Hepatocyte (in vitro differentiated cells): Measurements from ENCODE around the gene LRBA.

Experiments used
- EZH2 ChIP-seq: fragments of 200-600 bp; sonication (generic); IDR thresholded peaks from 2 replicates; pipeline ENCODE4 v1.6.1; 2016; ENCODE audit warnings: antibody characterized with exemption, mild to moderate bottlenecking, borderline replicate concordance
- EZH2phosphoT487 ChIP-seq: fragments of 200-600 bp; sonication (generic); IDR thresholded peaks from one replicate; pipeline ENCODE4 v1.6.1; 2018; ENCODE audit warnings: antibody characterized with exemption, mild to moderate bottlenecking, low read depth, moderate library complexity; ENCODE audit not compliant: unreplicated experiment, severe bottlenecking
- TF ChIP-seq, protein P1 (sequence below): fragments of 200-600 bp; sonication (generic); IDR thresholded peaks from 2 replicates; pipeline ENCODE4 v1.5.1; 2016; ENCODE audit warnings: antibody characterized with exemption, mild to moderate bottlenecking; ENCODE audit not compliant: poor library complexity

DNA sequence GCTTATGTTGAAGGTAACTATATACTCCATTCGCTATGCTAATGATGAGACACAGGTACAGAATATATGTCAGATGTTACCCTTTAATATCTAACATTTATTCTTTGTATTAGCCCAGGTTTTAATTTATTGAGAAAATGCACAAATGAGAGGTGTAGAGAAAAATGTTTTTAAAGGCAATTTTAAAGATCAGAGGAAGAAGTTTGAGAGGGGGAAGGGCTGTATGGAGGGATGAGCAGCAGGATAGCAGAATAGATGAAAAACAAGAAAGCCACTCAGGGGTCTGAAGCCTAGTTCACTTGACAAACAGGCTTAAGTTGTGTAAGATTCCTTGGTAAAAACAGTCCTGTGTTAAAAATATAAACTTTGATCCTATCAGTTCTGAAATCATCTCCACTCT is 429.5 kb downstream of the LRBA start:
- TF ChIP-seq, protein P1, sequence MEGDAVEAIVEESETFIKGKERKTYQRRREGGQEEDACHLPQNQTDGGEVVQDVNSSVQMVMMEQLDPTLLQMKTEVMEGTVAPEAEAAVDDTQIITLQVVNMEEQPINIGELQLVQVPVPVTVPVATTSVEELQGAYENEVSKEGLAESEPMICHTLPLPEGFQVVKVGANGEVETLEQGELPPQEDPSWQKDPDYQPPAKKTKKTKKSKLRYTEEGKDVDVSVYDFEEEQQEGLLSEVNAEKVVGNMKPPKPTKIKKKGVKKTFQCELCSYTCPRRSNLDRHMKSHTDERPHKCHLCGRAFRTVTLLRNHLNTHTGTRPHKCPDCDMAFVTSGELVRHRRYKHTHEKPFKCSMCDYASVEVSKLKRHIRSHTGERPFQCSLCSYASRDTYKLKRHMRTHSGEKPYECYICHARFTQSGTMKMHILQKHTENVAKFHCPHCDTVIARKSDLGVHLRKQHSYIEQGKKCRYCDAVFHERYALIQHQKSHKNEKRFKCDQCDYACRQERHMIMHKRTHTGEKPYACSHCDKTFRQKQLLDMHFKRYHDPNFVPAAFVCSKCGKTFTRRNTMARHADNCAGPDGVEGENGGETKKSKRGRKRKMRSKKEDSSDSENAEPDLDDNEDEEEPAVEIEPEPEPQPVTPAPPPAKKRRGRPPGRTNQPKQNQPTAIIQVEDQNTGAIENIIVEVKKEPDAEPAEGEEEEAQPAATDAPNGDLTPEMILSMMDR: no peak
- TF ChIP-seq EZH2 (no peak), EZH2phosphoT487 (no peak)
